ENCODE data around the gene LPGAT1.

- TF ChIP-seq CTCF (IDR thresholded peaks at IDR 0.05; ENCODE audit: extremely low read depth in 1 of 2, insufficient read depth in 1 of 2, low read depth in 1 of 2, low read length in 2 of 2) (no peak), EZH2 (IDR thresholded peaks at IDR 0.05; ENCODE audit: borderline replicate concordance, low read depth, low read length, severe bottlenecking) (no peak), POLR2A (IDR thresholded peaks at IDR 0.05; ENCODE audit: low read depth, low read length) (no peak), JUN (IDR thresholded peaks at IDR 0.05; ENCODE audit: borderline replicate concordance, insufficient read depth, insufficient read length, low read depth) (no peak), POLR2AphosphoS5 (IDR thresholded peaks at IDR 0.05; ENCODE audit: insufficient read depth, low read depth, low read length) (no peak), MYC (IDR thresholded peaks at IDR 0.05; ENCODE audit: low read depth, low read length) (no peak), GATA2 (IDR thresholded peaks at IDR 0.05; ENCODE audit: insufficient read depth, insufficient read length, low read depth, low read length) (no peak), FOS (IDR thresholded peaks at IDR 0.05; ENCODE audit: borderline replicate concordance, insufficient read depth, low read length) (no peak)
- TF ChIP-seq, protein P1, sequence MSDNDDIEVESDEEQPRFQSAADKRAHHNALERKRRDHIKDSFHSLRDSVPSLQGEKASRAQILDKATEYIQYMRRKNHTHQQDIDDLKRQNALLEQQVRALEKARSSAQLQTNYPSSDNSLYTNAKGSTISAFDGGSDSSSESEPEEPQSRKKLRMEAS (IDR thresholded peaks at IDR 0.05; ENCODE audit: insufficient read depth, insufficient read length) = no peak
Observed at GRCh38 chr1:211870156-211870555, 39.6 kb upstream of the LPGAT1 start.
